GM12878 (cell line): ENCODE measurements around the gene TEX44. TPM values are rescaled to one million over a fixed set of nuclear protein-coding genes. Genes with fewer than 3 reads are reported as not detected.

ENCODE experiments used
- CHD1 ChIP-seq: IDR thresholded peaks from 2 replicates; pipeline ENCODE4 v1.6.1; 2012; ENCODE audit warnings: low read depth, low read length, improper control_type of control experiment
- GABPA ChIP-seq: IDR thresholded peaks from 2 replicates; pipeline ENCODE4 v1.6.1; 2014; ENCODE audit warnings: antibody characterized with exemption, low read depth, mild to moderate bottlenecking, inconsistent platforms
- NFYB ChIP-seq: IDR thresholded peaks from 2 replicates; pipeline ENCODE4 v1.6.1; 2011; ENCODE audit warnings: low read depth, mild to moderate bottlenecking, low read length, improper control_type of control experiment, moderate library complexity; ENCODE audit not compliant: insufficient read depth
- POLR2AphosphoS5 ChIP-seq: IDR thresholded peaks from 2 replicates; pipeline ENCODE4 v1.6.1; 2011; ENCODE audit warnings: mild to moderate bottlenecking, low read length, inconsistent platforms
- RB1 ChIP-seq: fragments of 450-650 bp; formaldehyde crosslinking; IDR thresholded peaks from 2 replicates; pipeline ENCODE4 v1.6.1; 2017; ENCODE audit warnings: mild to moderate bottlenecking, borderline replicate concordance
- RBBP5 ChIP-seq: fragments of 200-600 bp; sonication (generic); conservative IDR thresholded peaks from 2 replicates; pipeline ENCODE4 v1.6.1; 2016
- ZZZ3 ChIP-seq: IDR thresholded peaks from 2 replicates; pipeline ENCODE4 v1.6.1; 2011; ENCODE audit warnings: low read depth; ENCODE audit not compliant: control insufficient read depth, insufficient read length
- polyA plus RNA-seq, 11 experiments: library from polyadenylated mRNA; depleted of rRNA in 4 of 11; unstranded in 6 of 11; stranded (reverse) in 5 of 11; fragments of >200 nt; fragmentation: Nextera tagmentation in 4 of 11; fragmentation: Illumina TruSeq in 1 of 11; extraction: Ambion mirVana in 4 of 11; extraction: Trizol in 1 of 11; gene quantifications; 1 replicate in 1 of 11; 2 replicates in 10 of 11; pipeline versions ENCODE4 v1.2.1 to v1.2.3, GENCODE V29; 2011 to 2016; ENCODE audit warnings: inconsistent platforms in 2 of 11, missing spikeins in 2 of 11, low read depth in 1 of 11
- total RNA-seq, 4 experiments: library from RNA; depleted of rRNA in 3 of 4; stranded (reverse); fragments of >200 nt in 3 of 4; fragmentation: Illumina TruSeq in 1 of 4; extraction: Trizol in 1 of 4; gene quantifications; 2 replicates each; pipeline versions ENCODE4 v1.2.1 to v1.2.3, GENCODE V29; 2013 to 2021
- TF ChIP-seq, protein P1 (sequence below): fragments of 450-650 bp; conservative IDR thresholded peaks from 2 replicates; pipeline ENCODE4 v1.6.1; 2017; ENCODE audit warnings: mild to moderate bottlenecking, moderate library complexity
- TF ChIP-seq, protein P2 (sequence below): fragments of 450-650 bp; IDR thresholded peaks from 2 replicates; pipeline ENCODE4 v1.6.1; 2018; ENCODE audit warnings: borderline replicate concordance, mild to moderate bottlenecking; ENCODE audit not compliant: partially characterized antibody
- TF ChIP-seq, protein P3 (sequence below): IDR thresholded peaks from 2 replicates; pipeline ENCODE4 v1.6.1; 2012; ENCODE audit warnings: low read depth, low read length, improper control_type of control experiment
- TF ChIP-seq, protein P4 (sequence below): fragments of 450-650 bp; IDR thresholded peaks from 2 replicates; pipeline ENCODE4 v1.6.1; 2018; ENCODE audit warnings: mild to moderate bottlenecking, low read depth, moderate library complexity; ENCODE audit not compliant: partially characterized antibody
- TF ChIP-seq, protein P5 (sequence below): IDR thresholded peaks from 2 replicates; pipeline ENCODE4 v1.6.1; 2012; ENCODE audit warnings: improper control_type of control experiment, low read depth, low read length; ENCODE audit not compliant: insufficient replicate concordance

The TEX44 gene
- total and polyA plus RNA-seq, 10 of the 15 experiments (the other 5 are each of a cell fraction or from before 2014, with no cell fraction given), result not detected

DNA sequence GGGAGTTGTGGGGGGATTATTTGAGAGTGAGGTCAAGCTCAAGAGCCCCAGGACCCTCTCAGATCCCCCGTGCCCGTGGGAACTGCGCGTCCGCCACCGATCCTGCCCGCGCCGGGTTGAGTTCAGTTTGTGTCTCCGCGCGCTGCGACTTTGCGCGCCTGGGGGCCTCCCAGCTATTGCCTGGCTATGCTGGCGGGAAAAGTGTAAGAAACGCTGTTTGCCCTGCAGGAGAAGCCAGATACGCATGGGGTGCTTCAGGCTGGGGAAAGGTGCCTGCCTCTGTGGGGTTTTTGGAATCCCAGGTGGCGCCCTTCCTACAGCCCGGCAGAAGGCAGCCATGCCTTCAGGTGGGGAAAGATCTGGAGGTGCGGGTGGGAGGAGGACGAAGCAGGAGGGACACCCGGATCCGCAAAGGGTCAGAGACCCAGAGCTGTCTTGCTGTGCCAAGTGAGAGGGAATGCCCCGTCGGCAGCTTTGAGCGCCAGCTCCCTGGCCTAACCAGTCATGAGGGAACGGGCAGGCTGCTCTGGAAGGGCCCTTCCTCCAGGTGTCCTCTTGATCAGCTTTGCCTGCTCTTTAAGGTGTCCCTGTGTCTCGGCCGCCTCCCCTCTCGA, 22.5 kb downstream of the TEX44 start (continued):
- TF ChIP-seq, protein P1, sequence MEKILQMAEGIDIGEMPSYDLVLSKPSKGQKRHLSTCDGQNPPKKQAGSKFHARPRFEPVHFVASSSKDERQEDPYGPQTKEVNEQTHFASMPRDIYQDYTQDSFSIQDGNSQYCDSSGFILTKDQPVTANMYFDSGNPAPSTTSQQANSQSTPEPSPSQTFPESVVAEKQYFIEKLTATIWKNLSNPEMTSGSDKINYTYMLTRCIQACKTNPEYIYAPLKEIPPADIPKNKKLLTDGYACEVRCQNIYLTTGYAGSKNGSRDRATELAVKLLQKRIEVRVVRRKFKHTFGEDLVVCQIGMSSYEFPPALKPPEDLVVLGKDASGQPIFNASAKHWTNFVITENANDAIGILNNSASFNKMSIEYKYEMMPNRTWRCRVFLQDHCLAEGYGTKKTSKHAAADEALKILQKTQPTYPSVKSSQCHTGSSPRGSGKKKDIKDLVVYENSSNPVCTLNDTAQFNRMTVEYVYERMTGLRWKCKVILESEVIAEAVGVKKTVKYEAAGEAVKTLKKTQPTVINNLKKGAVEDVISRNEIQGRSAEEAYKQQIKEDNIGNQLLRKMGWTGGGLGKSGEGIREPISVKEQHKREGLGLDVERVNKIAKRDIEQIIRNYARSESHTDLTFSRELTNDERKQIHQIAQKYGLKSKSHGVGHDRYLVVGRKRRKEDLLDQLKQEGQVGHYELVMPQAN, result no peak
- TF ChIP-seq CHD1 (no peak), POLR2AphosphoS5 (peak; percentile 18; the same call in 1 of the 2 replicates), NFYB (no peak), ZZZ3 (no peak), RBBP5 (no peak), RB1 (no peak; the same call in 1 of the 2 replicates), GABPA (no peak)
- TF ChIP-seq, protein P2, sequence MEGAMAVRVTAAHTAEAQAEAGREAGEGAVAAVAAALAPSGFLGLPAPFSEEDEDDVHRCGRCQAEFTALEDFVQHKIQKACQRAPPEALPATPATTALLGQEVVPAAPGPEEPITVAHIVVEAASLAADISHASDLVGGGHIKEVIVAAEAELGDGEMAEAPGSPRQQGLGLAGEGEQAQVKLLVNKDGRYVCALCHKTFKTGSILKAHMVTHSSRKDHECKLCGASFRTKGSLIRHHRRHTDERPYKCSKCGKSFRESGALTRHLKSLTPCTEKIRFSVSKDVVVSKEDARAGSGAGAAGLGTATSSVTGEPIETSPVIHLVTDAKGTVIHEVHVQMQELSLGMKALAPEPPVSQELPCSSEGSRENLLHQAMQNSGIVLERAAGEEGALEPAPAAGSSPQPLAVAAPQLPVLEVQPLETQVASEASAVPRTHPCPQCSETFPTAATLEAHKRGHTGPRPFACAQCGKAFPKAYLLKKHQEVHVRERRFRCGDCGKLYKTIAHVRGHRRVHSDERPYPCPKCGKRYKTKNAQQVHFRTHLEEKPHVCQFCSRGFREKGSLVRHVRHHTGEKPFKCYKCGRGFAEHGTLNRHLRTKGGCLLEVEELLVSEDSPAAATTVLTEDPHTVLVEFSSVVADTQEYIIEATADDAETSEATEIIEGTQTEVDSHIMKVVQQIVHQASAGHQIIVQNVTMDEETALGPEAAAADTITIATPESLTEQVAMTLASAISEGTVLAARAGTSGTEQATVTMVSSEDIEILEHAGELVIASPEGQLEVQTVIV, result no peak
- TF ChIP-seq, protein P3, sequence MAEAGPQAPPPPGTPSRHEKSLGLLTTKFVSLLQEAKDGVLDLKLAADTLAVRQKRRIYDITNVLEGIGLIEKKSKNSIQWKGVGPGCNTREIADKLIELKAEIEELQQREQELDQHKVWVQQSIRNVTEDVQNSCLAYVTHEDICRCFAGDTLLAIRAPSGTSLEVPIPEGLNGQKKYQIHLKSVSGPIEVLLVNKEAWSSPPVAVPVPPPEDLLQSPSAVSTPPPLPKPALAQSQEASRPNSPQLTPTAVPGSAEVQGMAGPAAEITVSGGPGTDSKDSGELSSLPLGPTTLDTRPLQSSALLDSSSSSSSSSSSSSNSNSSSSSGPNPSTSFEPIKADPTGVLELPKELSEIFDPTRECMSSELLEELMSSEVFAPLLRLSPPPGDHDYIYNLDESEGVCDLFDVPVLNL, result no peak
- TF ChIP-seq, protein P4, sequence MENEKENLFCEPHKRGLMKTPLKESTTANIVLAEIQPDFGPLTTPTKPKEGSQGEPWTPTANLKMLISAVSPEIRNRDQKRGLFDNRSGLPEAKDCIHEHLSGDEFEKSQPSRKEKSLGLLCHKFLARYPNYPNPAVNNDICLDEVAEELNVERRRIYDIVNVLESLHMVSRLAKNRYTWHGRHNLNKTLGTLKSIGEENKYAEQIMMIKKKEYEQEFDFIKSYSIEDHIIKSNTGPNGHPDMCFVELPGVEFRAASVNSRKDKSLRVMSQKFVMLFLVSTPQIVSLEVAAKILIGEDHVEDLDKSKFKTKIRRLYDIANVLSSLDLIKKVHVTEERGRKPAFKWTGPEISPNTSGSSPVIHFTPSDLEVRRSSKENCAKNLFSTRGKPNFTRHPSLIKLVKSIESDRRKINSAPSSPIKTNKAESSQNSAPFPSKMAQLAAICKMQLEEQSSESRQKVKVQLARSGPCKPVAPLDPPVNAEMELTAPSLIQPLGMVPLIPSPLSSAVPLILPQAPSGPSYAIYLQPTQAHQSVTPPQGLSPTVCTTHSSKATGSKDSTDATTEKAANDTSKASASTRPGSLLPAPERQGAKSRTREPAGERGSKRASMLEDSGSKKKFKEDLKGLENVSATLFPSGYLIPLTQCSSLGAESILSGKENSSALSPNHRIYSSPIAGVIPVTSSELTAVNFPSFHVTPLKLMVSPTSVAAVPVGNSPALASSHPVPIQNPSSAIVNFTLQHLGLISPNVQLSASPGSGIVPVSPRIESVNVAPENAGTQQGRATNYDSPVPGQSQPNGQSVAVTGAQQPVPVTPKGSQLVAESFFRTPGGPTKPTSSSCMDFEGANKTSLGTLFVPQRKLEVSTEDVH, result peak; percentile 28
- TF ChIP-seq, protein P5, sequence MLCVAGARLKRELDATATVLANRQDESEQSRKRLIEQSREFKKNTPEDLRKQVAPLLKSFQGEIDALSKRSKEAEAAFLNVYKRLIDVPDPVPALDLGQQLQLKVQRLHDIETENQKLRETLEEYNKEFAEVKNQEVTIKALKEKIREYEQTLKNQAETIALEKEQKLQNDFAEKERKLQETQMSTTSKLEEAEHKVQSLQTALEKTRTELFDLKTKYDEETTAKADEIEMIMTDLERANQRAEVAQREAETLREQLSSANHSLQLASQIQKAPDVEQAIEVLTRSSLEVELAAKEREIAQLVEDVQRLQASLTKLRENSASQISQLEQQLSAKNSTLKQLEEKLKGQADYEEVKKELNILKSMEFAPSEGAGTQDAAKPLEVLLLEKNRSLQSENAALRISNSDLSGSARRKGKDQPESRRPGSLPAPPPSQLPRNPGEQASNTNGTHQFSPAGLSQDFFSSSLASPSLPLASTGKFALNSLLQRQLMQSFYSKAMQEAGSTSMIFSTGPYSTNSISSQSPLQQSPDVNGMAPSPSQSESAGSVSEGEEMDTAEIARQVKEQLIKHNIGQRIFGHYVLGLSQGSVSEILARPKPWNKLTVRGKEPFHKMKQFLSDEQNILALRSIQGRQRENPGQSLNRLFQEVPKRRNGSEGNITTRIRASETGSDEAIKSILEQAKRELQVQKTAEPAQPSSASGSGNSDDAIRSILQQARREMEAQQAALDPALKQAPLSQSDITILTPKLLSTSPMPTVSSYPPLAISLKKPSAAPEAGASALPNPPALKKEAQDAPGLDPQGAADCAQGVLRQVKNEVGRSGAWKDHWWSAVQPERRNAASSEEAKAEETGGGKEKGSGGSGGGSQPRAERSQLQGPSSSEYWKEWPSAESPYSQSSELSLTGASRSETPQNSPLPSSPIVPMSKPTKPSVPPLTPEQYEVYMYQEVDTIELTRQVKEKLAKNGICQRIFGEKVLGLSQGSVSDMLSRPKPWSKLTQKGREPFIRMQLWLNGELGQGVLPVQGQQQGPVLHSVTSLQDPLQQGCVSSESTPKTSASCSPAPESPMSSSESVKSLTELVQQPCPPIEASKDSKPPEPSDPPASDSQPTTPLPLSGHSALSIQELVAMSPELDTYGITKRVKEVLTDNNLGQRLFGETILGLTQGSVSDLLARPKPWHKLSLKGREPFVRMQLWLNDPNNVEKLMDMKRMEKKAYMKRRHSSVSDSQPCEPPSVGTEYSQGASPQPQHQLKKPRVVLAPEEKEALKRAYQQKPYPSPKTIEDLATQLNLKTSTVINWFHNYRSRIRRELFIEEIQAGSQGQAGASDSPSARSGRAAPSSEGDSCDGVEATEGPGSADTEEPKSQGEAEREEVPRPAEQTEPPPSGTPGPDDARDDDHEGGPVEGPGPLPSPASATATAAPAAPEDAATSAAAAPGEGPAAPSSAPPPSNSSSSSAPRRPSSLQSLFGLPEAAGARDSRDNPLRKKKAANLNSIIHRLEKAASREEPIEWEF, result no peak
